Right cardiac atrium (tissue), 5 donors: ENCODE measurements around the gene ITGA1. TPM values are rescaled to one million over a fixed set of nuclear protein-coding genes. Genes with fewer than 3 reads are reported as not detected.

ENCODE experiments used
- ATAC-seq, 2 donors: fragments of 200-7000 bp; cut with Tn5 transposase; one replicate each; pipeline versions ENCODE4 v1.8.0 to v1.9.1; 2020; ENCODE audit warnings: moderate library complexity in 2 of 2, mild to moderate bottlenecking in 1 of 2
- DNase-seq, 3 donors: peaks; one replicate each; pipeline ENCODE4 v3.0.0-alpha.2; 2020
- H3K27ac ChIP-seq: one replicate; pipeline ENCODE4 v1.5.1; 2013; ENCODE audit warnings: mild to moderate bottlenecking, low read length, control low read depth, moderate library complexity
- H3K27me3 ChIP-seq: one replicate; pipeline ENCODE4 v1.6.1; 2013; ENCODE audit not compliant: control insufficient read depth, insufficient read depth
- H3K4me1 ChIP-seq: one replicate; pipeline ENCODE4 v1.6.1; 2013; ENCODE audit warnings: low read length; ENCODE audit not compliant: control insufficient read depth, insufficient read depth
- H3K4me3 ChIP-seq: one replicate; pipeline ENCODE4 v1.5.1; 2013; ENCODE audit warnings: low read length, control low read depth
- H3K9me3 ChIP-seq: one replicate; pipeline ENCODE4 v1.6.1; 2013; ENCODE audit warnings: low read length; ENCODE audit not compliant: control insufficient read depth
- WGBS: extraction: QIAGEN DNeasy Blood & Tissue Kit; methylation state at CpG from one replicate; pipeline ENCODE4 v1.1.7; 2013; 5-methylcytosine and 5-hydroxymethylcytosine counted together
- intact Hi-C, 4 donors: fragments of 100-400 bp; cut with DNase I; formaldehyde crosslinking; loops; one replicate each; pipeline versions ENCODE4 v1.11.0 to v1.14.0; 2022 to 2023
- polyA plus RNA-seq: library from polyadenylated mRNA; stranded (reverse); fragments of 200-250 nt; gene quantifications from one replicate; pipeline ENCODE4 v1.2.3, GENCODE V29; 2013
- total RNA-seq, 4 donors: library from RNA; stranded (reverse); fragmentation: NEBNext Ultra II Directional; extraction: Animal tissue kit (Norgen Biotek cat#: 25700); gene quantifications; one replicate each; pipeline ENCODE4 v1.2.1, GENCODE V29; 2021
- donor health status: healthy with polysubstance abuse.
- donor health status: DM: no; HTN: yes; CAD: no.
- donor health status: DM: no; HTN: no; CAD: no.
- donor health status: DM: no; HTN: yes; CAD: no; lungs with severe emphysema.
- donor health status: DM: yes; HTN: yes; CAD: no.

The ITGA1 gene
- total and polyA plus RNA-seq, 5 donors: 6.6 to 42.4 (median 24.9) TPM

GRCh38 chr5:52751137-52751536 is 36.6 kb upstream of the ITGA1 start:
- no peak for DNase-seq
- intact Hi-C loops: no loop called here
- Histone ChIP-seq H3K4me3 (no peak overlapping the region), H3K27me3 (no peaks in the 10 kb centered on the region), H3K27ac (no peak overlapping the region), H3K9me3 (no peaks in the 10 kb centered on the region), H3K4me1 (no peaks in the 10 kb centered on the region)
- 85% methylated on average over 1 of the region's 1 CpG for WGBS
- no peak for ATAC-seq

DNA sequence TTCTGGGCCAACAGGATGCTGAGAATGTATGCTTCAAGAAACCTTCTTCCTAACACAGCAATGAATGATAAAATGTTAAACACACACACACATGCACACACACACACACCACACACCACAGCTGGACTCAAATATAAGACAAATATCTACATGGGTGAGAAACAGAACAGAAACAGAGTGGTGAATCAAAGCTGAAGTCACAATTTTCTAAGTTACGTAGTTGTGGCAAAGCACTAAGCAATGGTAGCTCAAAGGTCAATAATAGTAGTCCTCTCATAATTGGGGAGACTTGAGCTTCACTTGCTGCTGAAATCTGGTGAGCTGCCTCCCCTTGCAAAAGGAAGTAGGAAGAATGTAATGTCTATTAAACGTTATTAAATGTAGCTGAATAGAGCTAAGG is 33.7 kb upstream of the ITGA1 start:
- no peaks in the 10 kb centered on the region for H3K27me3 ChIP-seq
- DNase-seq (no peak), ATAC-seq (no peak)
- intact Hi-C loops: no loop called here
- H3K4me3 ChIP-seq: no peak overlapping the region
- no peaks in the 10 kb centered on the region for H3K4me1 ChIP-seq
- no peaks in the 10 kb centered on the region for H3K9me3 ChIP-seq
- no peak overlapping the region for H3K27ac ChIP-seq
- WGBS: 76% methylated on average over 2 of the region's 2 CpGs

DNA sequence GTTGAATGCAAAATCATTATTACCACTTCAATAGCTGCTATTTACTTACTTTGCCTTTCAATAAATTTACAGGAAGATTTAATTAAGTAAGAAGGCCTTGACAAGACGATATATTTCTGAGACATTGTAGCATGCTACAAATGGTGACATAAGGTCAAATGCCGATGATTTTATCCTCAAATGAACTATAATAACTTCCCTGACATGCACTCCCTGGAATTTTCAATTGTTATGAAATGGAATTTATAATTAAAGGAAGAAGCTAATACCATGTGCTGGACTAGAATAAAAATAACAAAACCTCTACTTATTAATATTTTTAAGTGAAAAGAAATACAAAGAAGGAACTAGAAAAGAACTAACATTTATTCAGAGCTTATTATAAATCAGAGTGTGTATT is 30.2 kb upstream of the ITGA1 start:
- no peaks in the 10 kb centered on the region for H3K27me3 ChIP-seq
- H3K4me1 ChIP-seq: no peaks in the 10 kb centered on the region
- H3K4me3 ChIP-seq: no peak overlapping the region
- 45% methylated on average over 2 of the region's 2 CpGs for WGBS
- DNase-seq (no peak), ATAC-seq (no peak)
- no peaks in the 10 kb centered on the region for H3K9me3 ChIP-seq
- no peak overlapping the region for H3K27ac ChIP-seq
- intact Hi-C loops: no loop called here

GRCh38 chr5:52758014-52758413 is 29.7 kb upstream of the ITGA1 start:
- DNase-seq: no peak
- Histone ChIP-seq H3K4me1 (no peaks in the 10 kb centered on the region), H3K27ac (peak overlapping the region; percentile 19), H3K9me3 (no peaks in the 10 kb centered on the region), H3K4me3 (no peak overlapping the region), H3K27me3 (no peaks in the 10 kb centered on the region)
- 74% methylated on average over 5 of the region's 5 CpGs for WGBS
- ATAC-seq: no peak
- intact Hi-C loops: no loop called here

DNA sequence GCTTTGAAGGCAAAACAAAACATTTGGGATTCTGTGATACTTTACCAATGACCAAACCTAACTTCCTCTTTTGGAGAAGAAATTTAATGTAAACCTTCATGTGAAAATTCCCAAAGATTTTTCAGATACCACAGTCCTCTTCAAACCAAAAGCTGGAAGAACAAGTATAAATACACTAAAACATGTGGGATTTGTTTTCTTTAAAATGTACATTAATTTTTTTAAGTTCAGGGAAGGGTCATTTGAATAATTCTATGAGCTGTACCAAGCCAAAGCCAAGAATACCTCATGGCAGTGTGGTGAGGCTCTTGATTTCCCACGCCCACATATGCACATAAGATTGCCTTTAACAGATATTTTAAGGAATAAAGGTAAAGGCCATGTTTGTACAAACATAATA is 28.4 kb upstream of the ITGA1 start:
- Histone ChIP-seq H3K27ac (no peak overlapping the region), H3K9me3 (no peaks in the 10 kb centered on the region), H3K27me3 (no peaks in the 10 kb centered on the region), H3K4me1 (no peaks in the 10 kb centered on the region), H3K4me3 (no peak overlapping the region)
- intact Hi-C loops: no loop called here
- no peak for DNase-seq
- no peak for ATAC-seq
- 87% methylated on average over 1 of the region's 1 CpG for WGBS

GRCh38 chr5:52760695-52761366 is 26.9 kb upstream of the ITGA1 start:
- H3K4me1 ChIP-seq: no peaks in the 10 kb centered on the region
- intact Hi-C loops: no loop called here
- no peak overlapping the region for H3K27ac ChIP-seq
- no peak overlapping the region for H3K4me3 ChIP-seq
- ATAC-seq (no peak), DNase-seq (no peak)
- WGBS: 97% methylated on average over 1 of the region's 1 CpG
- H3K9me3 ChIP-seq: no peaks in the 10 kb centered on the region
- H3K27me3 ChIP-seq: no peaks in the 10 kb centered on the region

GRCh38 chr5:52767217-52767743 is 20.4 kb upstream of the ITGA1 start:
- no peak for DNase-seq
- Histone ChIP-seq H3K4me3 (no peak overlapping the region), H3K27me3 (no peaks in the 10 kb centered on the region), H3K9me3 (no peaks in the 10 kb centered on the region), H3K4me1 (no peaks in the 10 kb centered on the region), H3K27ac (no peak overlapping the region)
- intact Hi-C loops: no loop called here
- 95% methylated on average over 2 of the region's 2 CpGs for WGBS
- ATAC-seq: no peak

- no peaks in the 10 kb centered on the region for H3K9me3 ChIP-seq
- WGBS: 71% methylated on average over 1 of the region's 1 CpG
- ATAC-seq (no peak), DNase-seq (no peak)
- no peaks in the 10 kb centered on the region for H3K4me1 ChIP-seq
- no peaks in the 10 kb centered on the region for H3K27me3 ChIP-seq
- intact Hi-C loops: no loop called here
- H3K27ac ChIP-seq: no peak overlapping the region
- no peak overlapping the region for H3K4me3 ChIP-seq
Measured at GRCh38 chr5:52767766-52768480, 19.8 kb upstream of the ITGA1 start.

DNA sequence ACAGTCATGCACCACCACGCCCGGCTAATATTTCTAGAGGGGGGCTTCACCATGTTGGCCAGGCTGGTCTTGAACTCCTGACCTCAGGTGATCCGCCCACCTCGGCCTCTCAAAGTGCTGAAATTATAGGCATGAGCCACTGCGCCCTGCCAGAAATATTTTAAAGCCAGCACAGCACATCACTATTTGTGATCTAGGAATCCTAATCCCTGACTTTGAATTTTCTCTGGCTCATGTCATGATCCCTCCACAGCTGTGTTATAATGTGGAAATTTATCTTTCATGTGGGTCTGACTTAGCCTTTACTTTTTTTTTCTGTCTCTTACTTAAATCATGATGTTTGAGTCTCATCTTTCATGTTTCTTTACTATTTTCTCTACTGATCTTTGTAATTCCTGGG is 18.7 kb upstream of the ITGA1 start:
- ATAC-seq: no peak
- intact Hi-C loops: no loop called here
- 94% methylated on average over 5 of the region's 5 CpGs for WGBS
- H3K27me3 ChIP-seq: no peaks in the 10 kb centered on the region
- H3K9me3 ChIP-seq: no peaks in the 10 kb centered on the region
- H3K4me1 ChIP-seq: no peaks in the 10 kb centered on the region
- no peak for DNase-seq
- H3K4me3 ChIP-seq: no peak overlapping the region
- no peak overlapping the region for H3K27ac ChIP-seq

GRCh38 chr5:52770287-52770939 is 17.3 kb upstream of the ITGA1 start:
- no peaks in the 10 kb centered on the region for H3K4me1 ChIP-seq
- no peaks in the 10 kb centered on the region for H3K27me3 ChIP-seq
- WGBS: 95% methylated on average over 4 of the region's 4 CpGs
- ATAC-seq (no peak), DNase-seq (no peak)
- no peak overlapping the region for H3K27ac ChIP-seq
- intact Hi-C loops: no loop called here
- H3K9me3 ChIP-seq: no peaks in the 10 kb centered on the region
- no peak overlapping the region for H3K4me3 ChIP-seq

GRCh38 chr5:52771343-52772039 is 16.2 kb upstream of the ITGA1 start:
- no peak overlapping the region for H3K4me3 ChIP-seq
- WGBS: 86% methylated on average over 3 of the region's 3 CpGs

More at GRCh38 chr5:52771343-52772039, 16.2 kb upstream of the ITGA1 start:
- no peak overlapping the region for H3K27ac ChIP-seq
- intact Hi-C loops: no loop called here
- no peaks in the 10 kb centered on the region for H3K27me3 ChIP-seq
- no peaks in the 10 kb centered on the region for H3K9me3 ChIP-seq
- no peaks in the 10 kb centered on the region for H3K4me1 ChIP-seq
- ATAC-seq (no peak), DNase-seq (no peak)
